ENCODE results near the gene LRP4.

GRCh38 chr11:46858920-46859546 lies 59.3 kb downstream of the LRP4 start:
- TF ChIP-seq POLR2A (IDR thresholded peaks at IDR 0.05) (no peak), CTCF (IDR thresholded peaks at IDR 0.05) (no peak), EP300 (IDR thresholded peaks at IDR 0.05) (no peak)

Measured in sigmoid colon (tissue), 4 donors.